Heart right ventricle (tissue), 16 donors: ENCODE data around the gene CELF4. TPM values are rescaled to one million over a fixed set of nuclear protein-coding genes. Genes with fewer than 3 reads are reported as not detected.

ENCODE experiments used
- ATAC-seq, 8 donors: fragments of 200-7000 bp; cut with Tn5 transposase; one replicate each; pipeline ENCODE4 v1.9.1; 2020; ENCODE audit warnings: mild to moderate bottlenecking in 8 of 8, moderate library complexity in 8 of 8, moderate number of reproducible peaks in 1 of 8
- DNase-seq, 2 donors: peaks; one replicate each; pipeline ENCODE4 v3.0.0-alpha.2; 2020
- H3K27ac ChIP-seq, 10 donors: fragments of 200-600 bp; sonication (generic) in 2 of 10; one replicate each; pipeline versions ENCODE4 v1.5.0 to v1.8.0; 2020 to 2022; ENCODE audit warnings: mild to moderate bottlenecking in 3 of 10
- H3K27me3 ChIP-seq, 7 donors: fragments of 200-600 bp; one replicate each; pipeline ENCODE4 v1.8.0; 2021 to 2022; ENCODE audit warnings: mild to moderate bottlenecking in 2 of 7
- H3K36me3 ChIP-seq, 9 donors: fragments of 200-600 bp; sonication (generic) in 1 of 9; one replicate each; pipeline versions ENCODE4 v1.5.0 to v1.8.0; 2020 to 2022; ENCODE audit warnings: mild to moderate bottlenecking in 2 of 9
- H3K4me1 ChIP-seq, 9 donors: fragments of 200-600 bp; sonication (generic) in 1 of 9; one replicate each; pipeline versions ENCODE4 v1.5.0 to v1.8.0; 2020 to 2022; ENCODE audit warnings: mild to moderate bottlenecking in 4 of 9
- H3K4me3 ChIP-seq, 10 donors: fragments of 200-600 bp; sonication (generic) in 2 of 10; one replicate each; pipeline versions ENCODE4 v1.5.0 to v1.8.0; 2020 to 2022; ENCODE audit warnings: mild to moderate bottlenecking in 7 of 10, moderate library complexity in 2 of 10
- H3K9me3 ChIP-seq, 11 donors: fragments of 200-600 bp in 10 of 11; sonication (generic) in 2 of 11; one replicate each; pipeline versions ENCODE4 v1.5.0 to v1.8.0; 2013 to 2022; ENCODE audit warnings: mild to moderate bottlenecking in 2 of 11, control low read depth in 1 of 11, moderate library complexity in 1 of 11
- CTCF ChIP-seq, 9 donors: fragments of 200-600 bp; sonication (generic) in 2 of 9; IDR thresholded peaks; one replicate each; pipeline versions ENCODE4 v1.5.0 to v1.8.0; 2021 to 2022; ENCODE audit warnings: antibody characterized with exemption in 9 of 9, mild to moderate bottlenecking in 5 of 9, moderate library complexity in 1 of 9
- WGBS, 2 donors: extraction: QIAGEN DNeasy Blood & Tissue Kit; methylation state at CpG; one replicate each; pipeline ENCODE4 v1.1.7; 2013; ENCODE audit warnings: inconsistent platforms in 1 of 2; 5-methylcytosine and 5-hydroxymethylcytosine counted together
- intact Hi-C, 10 donors: fragments of 100-400 bp; cut with DNase I; formaldehyde crosslinking; loops; one replicate each; pipeline versions ENCODE4 v1.11.1 to v1.14.2; 2022
- polyA plus RNA-seq, 2 donors: library from polyadenylated mRNA; stranded (reverse); fragments of 200-250 nt; gene quantifications; one replicate each; pipeline ENCODE4 v1.2.3, GENCODE V29; 2013
- total RNA-seq, 10 donors: library from RNA; stranded (reverse); fragmentation: NEBNext Ultra II Directional in 3 of 10; extraction: Animal tissue kit (Norgen Biotek cat#: 25700) in 3 of 10; gene quantifications; one replicate each; pipeline versions ENCODE4 v1.2.1 to v1.2.4, GENCODE V29; 2021 to 2023
- donor health status: Arrhythmogenic right ventricular cardiomyopathy.
- donor health status: ischemic (EF 13 %, LVEDD 7.1; RV severe dilation, severe dysfunction).
- donor health status: healthy with polysubstance abuse.
- donor health status: DM: no; HTN: yes; CAD: no.
- donor health status: DM: no; HTN: no; CAD: no.
- donor health status: ischemic (EF 25% LVEDD 6.9; RV normal size, moderate dysfunction).
- donor health status: ischemic (EF 25% LVEDD 5.7; RV mildly dilated, moderate dysfunction).
- donor health status: healthy.
- donor health status: DM: yes; HTN: yes; CAD: no.
- donor health status: Ischemic cardiomyopathy.
- donor health status: ischemic (EF 35%, LVEDD 5.7; RV mildly dilated, moderate dysfunction).
- donor health status: nonischemic (EF 11% LVEDD 7.7; RV severe dilation, severe dysfunction).
- donor health status: DM: yes; HTN: yes; CAD: no.
- donor health status: PGD.
- donor health status: ischemic (EF 29% LVEDD 5.4; RV normal size, mild dysfunction).
- donor health status: nonischemic (EF 23%, LVEDD 6.1; RV moderate dilation, normal function).

Gene CELF4
- total and polyA plus RNA-seq, 12 donors, result 0.07 to 1.2 (median 0.31) TPM; not detected in 1

GRCh38 chr18:37316468-37316867, 249.1 kb downstream of the CELF4 start:
- intact Hi-C loops, result no loop called here
- H3K27ac ChIP-seq, result no peak overlapping the region
- no peak for TF ChIP-seq CTCF (IDR thresholded peaks at IDR 0.05)
- no peak overlapping the region for H3K4me3 ChIP-seq
- ATAC-seq (no peak), DNase-seq (no peak)
- H3K27me3 ChIP-seq, result peaks cover 0 to 10% (median 5%) of the 10 kb centered on the region in 7 donors
- H3K4me1 ChIP-seq, result no peaks in the 10 kb centered on the region
- no peaks in the 10 kb centered on the region for H3K9me3 ChIP-seq
- H3K36me3 ChIP-seq, result no peaks in the 10 kb centered on the region
- WGBS, 2 donors, result 81 to 84% methylated on average over 1 of the region's 1 CpG

GRCh38 chr18:37315935-37316334, 249.7 kb downstream of the CELF4 start:
- intact Hi-C loops, result no loop called here
- no peaks in the 10 kb centered on the region for H3K4me1 ChIP-seq
- H3K9me3 ChIP-seq, result no peaks in the 10 kb centered on the region
- no peak for TF ChIP-seq CTCF (IDR thresholded peaks at IDR 0.05)
- H3K27me3 ChIP-seq, result peaks cover 0 to 5% (median 0%) of the 10 kb centered on the region in 7 donors
- H3K4me3 ChIP-seq, result no peak overlapping the region
- DNase-seq, result no peak
- H3K36me3 ChIP-seq, result no peaks in the 10 kb centered on the region
- H3K27ac ChIP-seq, result no peak overlapping the region
- no peak for ATAC-seq
- WGBS, 2 donors, result 95 to 100% methylated on average over 1 of the region's 1 CpG

GRCh38 chr18:37314534-37314933, 251.1 kb downstream of the CELF4 start:
- intact Hi-C loops, result no loop called here

GRCh38 chr18:37313624-37314023, 252.0 kb downstream of the CELF4 start:
- no peak for TF ChIP-seq CTCF (IDR thresholded peaks at IDR 0.05)

More at GRCh38 chr18:37314534-37314933, 251.1 kb downstream of the CELF4 start:
- Histone ChIP-seq H3K9me3 (no peaks in the 10 kb centered on the region), H3K27me3 (no peaks in the 10 kb centered on the region), H3K4me3 (no peak overlapping the region), H3K27ac (no peak overlapping the region), H3K36me3 (no peaks in the 10 kb centered on the region), H3K4me1 (no peaks in the 10 kb centered on the region)
- no peak for DNase-seq
- no peak for TF ChIP-seq CTCF (IDR thresholded peaks at IDR 0.05)
- 70 to 71% methylated on average over 5 of the region's 5 CpGs for WGBS, 2 donors
- ATAC-seq, result no peak

More at GRCh38 chr18:37313624-37314023, 252.0 kb downstream of the CELF4 start:
- no peaks in the 10 kb centered on the region for H3K9me3 ChIP-seq
- H3K4me3 ChIP-seq, result no peak overlapping the region
- no peaks in the 10 kb centered on the region for H3K36me3 ChIP-seq
- no peaks in the 10 kb centered on the region for H3K4me1 ChIP-seq
- H3K27ac ChIP-seq, result no peak overlapping the region
- DNase-seq (no peak), ATAC-seq (no peak)
- H3K27me3 ChIP-seq, result no peaks in the 10 kb centered on the region
- intact Hi-C loops, result no loop called here
- WGBS, 2 donors, result 78 to 83% methylated on average over 10 of the region's 10 CpGs
